ENCODE data around the gene OCA2. TPM values are rescaled to one million over a fixed set of nuclear protein-coding genes. Genes with fewer than 3 reads are reported as not detected.
"Not testable (repeated sequence)": the region's sequence is repeated elsewhere in the genome, so short reads cannot be mapped to it uniquely, and the experiment has no call there.

Gene OCA2
- 0.76 and 1.2 TPM in 2 replicates for total RNA-seq
- long read RNA-seq, partial matches to known transcripts, result 1 of 9 reads
- long read RNA-seq, other reads (novel, unspliced or antisense), result 3 of 9 reads

DNA sequence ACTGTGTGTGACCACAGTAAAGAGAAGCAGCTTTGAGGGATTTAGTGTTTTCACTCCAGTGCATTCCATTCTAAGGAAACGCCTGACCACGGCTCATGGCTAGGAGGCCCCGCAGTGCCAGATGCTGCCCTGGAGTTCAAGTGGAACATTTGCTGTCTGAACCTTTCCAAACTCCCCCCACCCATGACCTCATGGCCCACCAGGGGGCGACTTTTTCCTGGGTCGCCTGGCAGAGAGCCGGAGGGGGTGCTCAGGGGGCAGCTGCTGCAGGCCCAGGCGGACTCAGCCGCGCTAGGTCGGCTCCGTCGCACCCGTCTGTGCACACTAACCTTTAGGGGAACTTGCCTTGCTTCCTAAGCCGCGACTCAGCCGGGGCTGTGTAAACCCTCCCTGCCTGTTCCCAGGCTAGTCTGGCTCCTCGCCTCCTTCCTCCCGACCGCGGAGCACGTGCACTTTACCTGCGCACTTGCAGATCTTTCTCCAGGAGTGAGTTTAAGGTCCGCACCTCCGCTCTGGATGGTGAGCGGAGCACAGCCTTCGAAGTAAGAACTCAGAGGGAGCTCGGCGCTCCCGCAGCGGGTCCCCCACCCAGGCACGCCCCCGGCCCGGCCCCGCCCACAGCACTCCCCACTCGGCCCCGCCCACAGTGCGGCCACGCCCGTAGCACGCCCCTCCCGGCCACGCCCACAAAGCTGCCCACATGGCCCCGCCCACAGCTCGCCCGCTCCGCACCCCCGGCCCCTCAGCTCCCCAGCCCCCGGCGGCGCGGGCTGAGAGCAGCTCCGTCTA, at the start of gene OCA2:
Gene OCA2 (minus strand): TSS at position 550 of the 789 bp plus-strand sequence. CDS start 17,441 bp downstream, outside the sequence.
- no peaks in the 10 kb centered on the region for H3K36me3 Mint-ChIP-seq (ENCODE audit: unreplicated experiment)
- peaks cover 1% of the 10 kb centered on the region for H3K27me3 Mint-ChIP-seq (ENCODE audit: unreplicated experiment)
- peaks cover 41% of the 10 kb centered on the region for H3K4me1 Mint-ChIP-seq (ENCODE audit: unreplicated experiment)
- no peaks in the 10 kb centered on the region for H3K9me3 Mint-ChIP-seq (ENCODE audit: unreplicated experiment)
- peak; percentile 89 for DNase-seq (ENCODE audit: extremely low spot score, unreplicated experiment)
- H3K4me3 Mint-ChIP-seq (ENCODE audit: unreplicated experiment), result peak within 1 kb of the TSS; percentile 38
- H3K27ac Mint-ChIP-seq (ENCODE audit: unreplicated experiment), result peak within 1 kb of the TSS; percentile 47
- TF ChIP-seq, protein P1, sequence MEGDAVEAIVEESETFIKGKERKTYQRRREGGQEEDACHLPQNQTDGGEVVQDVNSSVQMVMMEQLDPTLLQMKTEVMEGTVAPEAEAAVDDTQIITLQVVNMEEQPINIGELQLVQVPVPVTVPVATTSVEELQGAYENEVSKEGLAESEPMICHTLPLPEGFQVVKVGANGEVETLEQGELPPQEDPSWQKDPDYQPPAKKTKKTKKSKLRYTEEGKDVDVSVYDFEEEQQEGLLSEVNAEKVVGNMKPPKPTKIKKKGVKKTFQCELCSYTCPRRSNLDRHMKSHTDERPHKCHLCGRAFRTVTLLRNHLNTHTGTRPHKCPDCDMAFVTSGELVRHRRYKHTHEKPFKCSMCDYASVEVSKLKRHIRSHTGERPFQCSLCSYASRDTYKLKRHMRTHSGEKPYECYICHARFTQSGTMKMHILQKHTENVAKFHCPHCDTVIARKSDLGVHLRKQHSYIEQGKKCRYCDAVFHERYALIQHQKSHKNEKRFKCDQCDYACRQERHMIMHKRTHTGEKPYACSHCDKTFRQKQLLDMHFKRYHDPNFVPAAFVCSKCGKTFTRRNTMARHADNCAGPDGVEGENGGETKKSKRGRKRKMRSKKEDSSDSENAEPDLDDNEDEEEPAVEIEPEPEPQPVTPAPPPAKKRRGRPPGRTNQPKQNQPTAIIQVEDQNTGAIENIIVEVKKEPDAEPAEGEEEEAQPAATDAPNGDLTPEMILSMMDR (IDR thresholded peaks at IDR 0.05), result peak; percentile 38

DNA sequence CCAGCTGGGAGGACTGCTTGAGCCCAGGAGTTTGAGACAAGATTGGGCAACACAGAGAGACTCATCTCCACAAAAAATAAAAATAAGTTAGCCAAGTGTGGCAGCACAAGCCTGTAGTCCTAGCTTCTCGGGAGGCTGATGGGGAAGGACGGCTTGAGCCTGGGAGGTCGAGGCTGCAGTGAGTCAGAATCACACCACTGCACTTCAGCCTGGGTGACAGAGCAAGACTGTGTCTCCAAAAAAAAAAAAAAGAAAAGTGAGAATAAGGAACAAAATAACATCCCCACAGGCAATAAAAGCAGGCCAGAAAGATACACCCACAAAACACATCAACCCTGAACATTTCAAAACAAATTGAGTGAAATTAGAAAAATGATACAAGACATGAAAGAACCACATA, 48.7 kb upstream of the OCA2 start:
- H3K4me1 Mint-ChIP-seq (ENCODE audit: unreplicated experiment), result peaks cover 21% of the 10 kb centered on the region
- peaks cover 16% of the 10 kb centered on the region for H3K9me3 Mint-ChIP-seq (ENCODE audit: unreplicated experiment)
- peaks cover 55% of the 10 kb centered on the region for H3K36me3 Mint-ChIP-seq (ENCODE audit: unreplicated experiment)
- DNase-seq (ENCODE audit: extremely low spot score, unreplicated experiment), result no peak
- peak overlapping the region; percentile 68 for H3K27ac Mint-ChIP-seq (ENCODE audit: unreplicated experiment)
- H3K27me3 Mint-ChIP-seq (ENCODE audit: unreplicated experiment), result no peaks in the 10 kb centered on the region
- TF ChIP-seq, protein P1 (IDR thresholded peaks at IDR 0.05), result no peak
- H3K4me3 Mint-ChIP-seq (ENCODE audit: unreplicated experiment), result no peak overlapping the region

DNA sequence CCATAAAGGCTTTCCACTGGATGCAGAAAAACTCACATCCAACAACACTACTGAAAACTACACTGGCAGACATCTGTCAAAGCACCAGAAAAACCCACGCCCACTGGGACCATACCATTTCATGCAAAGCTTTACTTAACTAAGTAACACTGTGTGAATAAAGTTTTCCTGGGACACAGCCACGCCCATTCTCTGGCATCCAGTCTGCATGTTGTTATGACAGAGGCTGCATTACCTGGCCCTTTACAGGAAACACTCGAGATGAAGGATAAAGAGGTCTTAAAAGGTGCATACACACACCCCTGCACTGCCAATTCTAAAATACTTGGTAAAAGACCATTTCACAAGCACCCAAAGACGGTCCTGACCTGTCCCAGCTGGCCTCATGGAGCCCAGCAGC, 46.3 kb upstream of the OCA2 start:
- Mint-ChIP-seq H3K9me3 (ENCODE audit: unreplicated experiment) (peaks cover 13% of the 10 kb centered on the region), H3K4me1 (ENCODE audit: unreplicated experiment) (peaks cover 11% of the 10 kb centered on the region), H3K36me3 (ENCODE audit: unreplicated experiment) (peaks cover 58% of the 10 kb centered on the region)
- H3K27ac Mint-ChIP-seq (ENCODE audit: unreplicated experiment); DNase-seq (ENCODE audit: extremely low spot score, unreplicated experiment); H3K27me3 Mint-ChIP-seq (ENCODE audit: unreplicated experiment); H3K4me3 Mint-ChIP-seq (ENCODE audit: unreplicated experiment): not testable (repeated sequence)

DNA sequence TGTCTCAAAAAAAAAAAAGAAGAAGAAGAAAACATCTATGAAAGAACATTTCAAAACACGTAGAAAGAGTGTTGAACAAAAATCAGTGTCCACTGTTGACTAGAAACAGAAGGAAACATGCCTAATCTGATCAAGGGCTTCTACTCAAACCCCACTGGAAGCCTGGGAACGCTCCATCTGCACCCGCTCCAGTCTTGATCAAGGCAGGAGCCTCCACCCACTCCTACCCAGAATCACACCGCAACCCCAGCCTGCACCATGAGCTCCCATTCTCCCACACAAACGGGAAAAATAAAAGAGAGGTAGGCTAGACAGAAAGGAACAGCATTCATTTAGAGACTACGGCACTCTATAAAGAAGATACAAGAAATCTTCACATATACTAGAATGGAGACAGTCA, 40.9 kb upstream of the OCA2 start:
- Mint-ChIP-seq H3K36me3 (ENCODE audit: unreplicated experiment) (peaks cover 58% of the 10 kb centered on the region), H3K4me3 (ENCODE audit: unreplicated experiment) (no peak overlapping the region), H3K27ac (ENCODE audit: unreplicated experiment) (no peak overlapping the region), H3K4me1 (ENCODE audit: unreplicated experiment) (peaks cover 5% of the 10 kb centered on the region), H3K27me3 (ENCODE audit: unreplicated experiment) (no peaks in the 10 kb centered on the region), H3K9me3 (ENCODE audit: unreplicated experiment) (no peaks in the 10 kb centered on the region)
- no peak for DNase-seq (ENCODE audit: extremely low spot score, unreplicated experiment)
- TF ChIP-seq, protein P1 (IDR thresholded peaks at IDR 0.05), result no peak

DNA sequence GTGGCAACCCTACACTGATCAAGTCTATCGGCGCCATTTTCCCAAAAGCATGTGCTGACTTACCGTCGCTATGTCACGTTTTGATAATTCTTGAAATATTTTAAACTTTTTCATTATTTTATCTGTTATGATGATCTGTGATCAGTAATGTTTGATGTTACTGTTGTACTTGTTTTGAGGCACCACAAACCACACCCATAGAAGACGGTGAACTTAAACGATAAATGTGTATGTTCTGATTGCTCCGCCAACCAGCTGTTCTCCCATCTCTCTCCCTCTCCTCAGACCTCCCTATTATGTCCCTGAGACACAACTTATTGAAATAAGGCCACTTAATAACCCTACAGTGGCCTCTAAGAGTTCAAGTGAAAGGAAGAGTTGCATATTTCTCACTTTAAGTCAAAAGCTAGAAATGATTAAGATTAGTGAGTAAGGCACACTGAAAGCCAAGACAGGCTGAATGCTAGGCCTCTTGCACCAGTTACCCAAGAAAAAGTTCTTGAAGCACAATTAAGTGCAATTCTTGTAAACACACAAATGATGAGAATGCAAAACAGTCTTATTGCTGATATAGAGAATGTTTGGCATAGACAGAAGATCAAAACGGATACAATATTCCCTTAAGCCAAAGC, 38.4 kb upstream of the OCA2 start:
- Mint-ChIP-seq H3K36me3 (ENCODE audit: unreplicated experiment) (peaks cover 43% of the 10 kb centered on the region), H3K4me1 (ENCODE audit: unreplicated experiment) (peaks cover 26% of the 10 kb centered on the region)
- H3K27ac Mint-ChIP-seq (ENCODE audit: unreplicated experiment); H3K9me3 Mint-ChIP-seq (ENCODE audit: unreplicated experiment); H3K27me3 Mint-ChIP-seq (ENCODE audit: unreplicated experiment); H3K4me3 Mint-ChIP-seq (ENCODE audit: unreplicated experiment); DNase-seq (ENCODE audit: extremely low spot score, unreplicated experiment): not testable (repeated sequence)

DNA sequence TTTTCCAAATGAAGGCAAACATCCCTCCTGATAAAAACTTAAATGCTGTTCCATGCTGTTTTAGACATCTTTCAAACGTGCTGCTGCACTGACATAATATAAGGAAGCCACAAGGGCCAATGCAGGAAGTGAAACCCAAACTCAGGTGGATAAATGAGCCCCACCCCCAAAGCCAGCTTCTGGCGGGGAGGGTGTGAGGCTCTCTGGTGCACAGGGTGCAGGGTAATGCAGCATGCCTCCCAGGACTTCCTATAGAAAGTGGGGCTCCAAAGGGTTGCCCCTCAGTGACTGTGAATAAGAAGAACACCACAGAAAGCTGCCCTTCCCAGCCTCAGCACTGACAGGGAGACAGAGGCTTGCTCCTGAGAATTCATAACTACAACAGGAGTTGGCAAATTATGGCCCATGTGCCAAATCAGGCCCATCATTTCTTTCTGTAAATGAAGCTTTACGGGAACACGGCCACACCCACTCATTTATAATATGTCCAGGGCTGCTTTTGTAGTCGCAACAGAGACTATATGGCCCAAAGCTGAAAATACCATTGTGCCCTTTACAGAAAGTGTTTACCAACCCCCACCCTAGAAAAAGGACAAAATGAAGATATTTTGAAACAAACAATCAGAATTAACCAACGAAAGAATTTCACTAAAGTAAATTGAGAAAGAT, 37.3 kb upstream of the OCA2 start:
- not testable (repeated sequence) for H3K27ac Mint-ChIP-seq (ENCODE audit: unreplicated experiment); H3K4me3 Mint-ChIP-seq (ENCODE audit: unreplicated experiment); H3K9me3 Mint-ChIP-seq (ENCODE audit: unreplicated experiment); DNase-seq (ENCODE audit: extremely low spot score, unreplicated experiment); H3K27me3 Mint-ChIP-seq (ENCODE audit: unreplicated experiment)
- Mint-ChIP-seq H3K4me1 (ENCODE audit: unreplicated experiment) (peaks cover 32% of the 10 kb centered on the region), H3K36me3 (ENCODE audit: unreplicated experiment) (peaks cover 36% of the 10 kb centered on the region)
